ENCODE results near the gene ERBB4. TPM values are rescaled to one million over a fixed set of nuclear protein-coding genes. Genes with fewer than 3 reads are reported as not detected.
"Not testable (repeated sequence)": the region's sequence is repeated elsewhere in the genome, so short reads cannot be mapped to it uniquely, and the experiment has no call there.

Gene ERBB4
- total RNA-seq, 1 donor from 2014 or later, result 0.43 TPM

DNA sequence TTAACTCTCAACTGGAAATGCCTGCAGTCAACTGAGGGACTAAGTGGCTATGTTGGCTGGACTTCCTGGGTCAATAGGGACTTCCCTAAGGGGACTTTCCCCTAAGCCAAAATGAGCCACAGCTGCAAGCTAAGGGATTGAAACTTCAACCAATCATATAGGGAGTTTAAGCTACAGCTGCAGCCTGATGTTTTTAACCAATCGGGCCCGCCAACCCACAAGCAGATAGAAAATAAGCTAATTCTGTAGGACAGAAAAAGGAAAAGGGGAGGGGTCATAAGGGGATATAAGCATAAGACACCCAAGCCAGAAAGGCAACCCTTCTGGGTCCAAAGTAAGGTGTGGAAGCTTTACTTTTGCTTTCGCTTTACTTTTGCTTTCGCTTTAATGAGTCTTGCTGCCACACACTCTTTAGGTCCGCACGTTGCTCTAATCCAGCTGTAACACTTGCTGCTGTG is 927.5 kb downstream of the ERBB4 start:
- DNase-seq (ENCODE audit: low spot score), result no peak

DNA sequence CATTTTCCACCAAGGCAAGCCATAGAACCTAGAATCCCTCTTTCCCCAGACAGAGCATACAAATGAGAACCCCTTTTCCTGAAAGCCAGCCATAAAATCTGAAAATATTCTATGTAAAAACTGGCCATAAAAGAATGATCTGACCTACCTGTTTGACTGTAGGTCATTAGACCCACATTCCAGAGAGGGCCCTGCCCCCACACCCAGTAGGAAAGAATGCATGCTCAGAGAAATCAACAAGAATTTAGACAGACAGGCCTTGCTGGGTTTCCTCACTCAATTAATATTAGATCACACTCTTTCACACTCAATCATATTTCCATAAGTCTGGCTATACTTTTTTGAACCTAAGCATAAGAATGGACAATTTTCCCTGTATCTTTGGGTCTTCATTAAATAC is 929.5 kb downstream of the ERBB4 start:
- DNase-seq (ENCODE audit: low spot score), result no peak

DNA sequence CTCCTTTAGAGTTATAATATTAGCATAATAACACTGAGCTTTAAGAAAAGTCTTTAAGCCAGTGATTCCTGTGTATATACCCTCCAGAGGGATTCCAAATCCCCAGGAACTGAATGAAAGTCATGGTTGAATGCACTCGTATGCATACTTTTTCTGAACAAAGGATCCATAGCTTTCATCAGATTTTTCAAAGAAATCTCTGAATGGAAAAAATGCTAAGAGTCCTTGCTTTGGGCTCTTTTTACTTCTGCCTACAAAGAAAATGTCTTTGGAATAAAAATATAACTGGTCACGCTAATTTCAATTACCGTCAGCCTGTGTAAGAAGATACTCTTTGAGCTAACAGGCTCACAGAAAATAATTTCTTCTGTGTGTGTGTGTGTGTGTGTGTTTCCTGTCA is 939.5 kb downstream of the ERBB4 start:
- DNase-seq (ENCODE audit: low spot score), result no peak

DNA sequence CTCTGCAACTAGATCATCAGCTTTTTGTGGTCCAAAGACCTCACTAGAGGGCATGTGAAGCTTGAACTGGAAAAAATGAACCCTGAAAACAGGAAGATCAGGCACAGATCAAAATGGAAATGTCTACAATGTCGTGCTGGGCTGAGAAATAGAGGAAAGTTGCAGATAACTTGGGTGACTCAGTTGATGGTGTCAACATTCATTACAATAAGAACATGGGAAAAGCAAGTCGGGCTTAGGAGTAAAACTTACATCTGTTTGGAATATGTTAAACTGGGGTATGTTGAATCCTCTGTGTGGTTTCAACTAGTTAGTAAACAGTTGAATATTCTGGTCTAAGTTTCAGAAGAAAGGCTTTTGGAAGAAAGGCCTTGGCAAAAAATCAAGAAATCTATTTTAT is 940.4 kb downstream of the ERBB4 start:
- DNase-seq (ENCODE audit: low spot score), result no peak

DNA sequence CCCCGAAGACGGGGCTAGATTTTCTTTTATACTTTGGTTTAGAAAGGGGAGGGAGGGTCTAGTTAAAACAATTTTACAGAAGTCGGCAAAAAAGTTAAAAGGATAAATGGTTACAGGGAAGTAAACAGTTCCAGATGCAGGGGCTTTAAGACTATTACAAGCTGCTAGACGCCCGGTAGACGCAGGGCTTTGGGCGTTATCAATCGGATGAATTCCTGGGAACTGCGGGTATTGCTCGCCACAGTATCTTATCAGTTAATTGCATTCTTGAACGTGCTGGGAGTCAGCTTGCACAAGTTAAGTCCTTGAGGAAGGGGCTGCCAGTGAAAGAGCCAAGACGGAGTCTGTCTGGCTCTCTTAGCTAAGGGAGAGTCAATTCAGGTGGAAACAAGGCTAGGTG is 946.6 kb downstream of the ERBB4 start:
- DNase-seq (ENCODE audit: low spot score), result not testable (repeated sequence)

DNA sequence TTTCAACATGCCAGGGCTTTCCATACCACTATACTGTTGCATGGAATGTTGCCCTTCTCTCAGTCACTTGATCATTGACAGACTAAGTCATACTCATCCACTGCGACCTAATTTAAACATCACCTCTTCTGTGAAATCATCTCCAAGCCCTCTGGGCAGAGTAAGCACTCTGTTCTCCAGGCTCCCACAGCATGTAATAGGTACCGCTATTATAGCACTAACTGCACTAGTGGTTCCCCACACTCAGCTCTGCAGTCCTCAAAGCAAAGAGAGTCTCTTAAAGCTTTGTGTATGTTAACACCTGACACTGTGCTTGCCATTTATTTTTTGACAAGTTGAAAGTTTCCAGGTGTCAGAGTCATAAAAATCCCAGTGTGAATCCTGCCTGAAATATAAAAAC is 947.2 kb downstream of the ERBB4 start:
- no peak for DNase-seq (ENCODE audit: low spot score)

DNA sequence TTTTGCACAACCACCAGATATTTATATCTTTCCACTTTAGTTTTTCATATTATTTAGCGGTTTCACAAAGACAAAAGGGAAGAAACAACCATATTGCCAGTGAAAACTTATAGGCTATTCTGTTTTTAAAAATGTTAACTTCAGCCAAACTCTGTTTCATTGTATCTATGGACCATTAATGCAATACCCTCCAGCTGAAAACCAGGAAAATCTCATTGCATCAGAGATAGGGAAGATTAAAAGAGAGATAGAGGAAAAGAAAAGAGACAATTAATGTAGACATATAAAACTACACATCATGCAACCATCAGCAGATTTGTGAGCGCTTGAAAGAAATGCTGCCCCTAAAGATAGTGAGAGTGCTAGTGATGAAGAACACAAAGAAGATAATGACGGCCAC is 970.2 kb downstream of the ERBB4 start:
- no peak for DNase-seq (ENCODE audit: low spot score)

DNA sequence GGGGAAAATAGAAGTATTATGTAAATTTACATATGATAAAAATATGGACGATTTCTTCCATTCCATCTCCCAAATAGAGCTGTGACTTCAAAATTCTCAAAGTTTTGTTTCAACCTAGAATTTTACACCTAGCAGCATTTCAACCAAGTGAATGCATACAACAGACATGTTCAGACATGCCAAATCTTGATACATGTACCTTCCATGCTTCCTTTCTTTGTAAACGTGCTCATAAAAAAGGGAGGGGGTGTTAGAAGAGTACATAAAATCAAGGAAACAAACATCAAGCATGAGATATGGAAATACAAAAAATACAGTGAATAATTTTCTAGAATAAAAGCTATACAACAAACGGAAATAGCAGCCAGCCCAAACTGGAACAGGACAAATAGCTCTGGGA is 974.2 kb downstream of the ERBB4 start:
- DNase-seq (ENCODE audit: low spot score), result no peak

DNA sequence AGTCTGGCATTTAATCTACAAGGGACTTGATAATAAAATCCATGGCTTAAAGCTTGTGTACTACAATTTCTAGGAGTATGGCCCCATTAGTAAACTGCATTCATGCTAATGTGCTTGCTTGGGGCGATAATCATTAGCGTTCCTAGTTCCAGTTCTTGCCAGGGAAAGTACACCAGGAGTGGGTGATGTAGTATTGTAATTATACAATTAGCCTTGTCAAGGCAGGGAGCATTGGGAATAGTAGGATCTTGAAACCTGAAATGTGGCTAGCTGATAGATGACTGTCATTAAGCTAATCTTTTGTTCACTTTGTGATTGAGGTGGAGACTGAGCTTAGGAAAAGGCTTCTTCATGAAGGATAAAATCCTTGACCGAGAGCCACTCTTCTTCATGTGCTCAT is 993.0 kb downstream of the ERBB4 start:
- DNase-seq (ENCODE audit: low spot score), result no peak

DNA sequence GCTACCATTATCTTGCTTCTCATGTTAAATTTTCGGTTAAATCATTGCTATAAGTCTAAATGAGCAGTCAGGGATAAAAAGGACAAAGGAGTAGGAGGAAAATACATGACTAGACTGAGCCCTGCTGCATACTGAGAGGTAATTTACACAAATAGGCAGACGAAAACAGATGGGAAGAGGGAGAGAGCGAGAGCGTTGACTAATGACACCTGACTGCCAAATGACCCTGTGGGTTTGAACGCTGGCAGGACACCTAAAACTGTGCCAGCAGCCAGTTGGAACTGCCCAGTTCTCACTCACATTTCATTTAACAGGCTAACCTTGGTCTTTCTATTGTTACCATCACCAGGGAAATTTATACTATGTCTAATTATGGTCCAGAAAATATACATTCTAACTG is 1004.0 kb downstream of the ERBB4 start:
- no peak for DNase-seq (ENCODE audit: low spot score)

DNA sequence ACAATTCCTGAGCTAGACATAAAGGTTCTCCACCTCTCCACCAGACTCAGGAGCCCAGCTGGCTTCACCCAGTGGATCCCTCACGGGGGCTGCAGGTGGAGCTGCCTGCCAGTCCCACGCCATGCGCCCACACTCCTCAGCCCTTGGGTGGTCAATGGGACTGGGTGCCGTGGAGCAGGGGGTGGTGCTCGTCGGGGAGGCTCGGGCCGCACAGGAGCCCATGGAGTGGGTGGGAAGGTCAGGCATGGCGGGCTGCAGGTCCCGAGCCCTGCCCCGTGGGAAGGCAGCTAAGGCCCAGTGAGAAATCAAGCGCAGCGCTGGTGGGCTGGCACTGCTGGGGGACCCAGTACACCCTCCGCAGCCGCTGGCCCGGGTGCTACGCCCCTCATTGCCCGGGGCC is 1014.4 kb downstream of the ERBB4 start:
- not testable (repeated sequence) for DNase-seq (ENCODE audit: low spot score)

DNA sequence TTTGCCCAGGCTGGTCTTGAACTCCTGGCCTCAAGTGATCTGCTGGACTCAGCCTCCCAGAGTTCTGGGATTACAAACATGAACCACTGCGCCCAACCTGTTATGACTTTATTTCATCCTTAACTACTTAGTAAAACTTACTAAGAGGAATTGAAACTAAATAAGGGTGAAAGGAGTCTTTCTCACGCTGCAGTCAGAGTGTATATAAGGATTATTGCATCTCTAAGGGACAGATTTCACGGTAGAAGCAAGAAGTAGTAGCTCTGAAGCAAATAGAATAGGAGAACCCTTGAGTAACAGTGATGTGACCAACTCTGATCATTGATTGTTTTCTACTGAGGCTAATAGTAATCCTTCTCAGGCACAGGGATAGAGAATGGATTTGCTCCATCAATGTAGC is 1022.1 kb downstream of the ERBB4 start:
- no peak for DNase-seq (ENCODE audit: low spot score)

DNA sequence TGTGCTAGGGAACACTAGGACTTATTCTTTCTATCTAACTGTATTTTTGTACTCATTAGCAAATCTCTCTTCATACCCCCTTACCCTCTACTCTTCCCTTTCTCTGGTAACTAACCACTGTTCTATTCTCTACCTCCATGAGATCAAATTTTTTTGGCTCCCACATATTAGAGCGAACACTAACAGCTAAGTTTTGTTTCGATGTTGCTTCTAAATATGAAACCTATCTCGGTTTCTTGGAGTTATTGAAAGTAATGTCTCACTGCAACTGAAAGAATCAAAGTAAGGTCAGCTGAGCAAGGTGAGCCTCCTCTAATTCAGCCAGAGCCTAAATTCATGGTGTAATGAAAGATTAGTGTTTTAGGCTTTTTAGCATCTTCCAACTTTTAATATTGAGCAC is 1024.6 kb downstream of the ERBB4 start:
- DNase-seq (ENCODE audit: low spot score), result no peak

DNA sequence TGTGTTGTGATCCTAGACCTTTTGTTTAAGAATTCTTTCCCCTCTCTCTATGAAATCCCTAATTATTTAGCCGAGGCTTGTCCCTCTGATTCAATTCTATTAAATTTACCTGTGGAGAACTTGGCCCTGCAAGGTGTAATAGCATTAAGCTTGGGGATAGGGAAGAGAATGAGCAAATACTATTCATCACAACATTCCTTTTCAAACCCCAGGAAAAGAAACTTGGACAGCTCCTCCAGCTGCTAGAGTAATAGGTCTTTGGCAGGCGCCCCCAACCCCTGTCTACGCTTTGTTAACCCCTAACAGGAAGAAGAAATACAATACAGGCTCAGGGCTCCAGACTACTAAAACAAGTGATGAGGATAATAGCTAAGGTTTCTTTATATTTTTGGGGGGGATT is 1025.2 kb downstream of the ERBB4 start:
- no peak for DNase-seq (ENCODE audit: low spot score)

DNA sequence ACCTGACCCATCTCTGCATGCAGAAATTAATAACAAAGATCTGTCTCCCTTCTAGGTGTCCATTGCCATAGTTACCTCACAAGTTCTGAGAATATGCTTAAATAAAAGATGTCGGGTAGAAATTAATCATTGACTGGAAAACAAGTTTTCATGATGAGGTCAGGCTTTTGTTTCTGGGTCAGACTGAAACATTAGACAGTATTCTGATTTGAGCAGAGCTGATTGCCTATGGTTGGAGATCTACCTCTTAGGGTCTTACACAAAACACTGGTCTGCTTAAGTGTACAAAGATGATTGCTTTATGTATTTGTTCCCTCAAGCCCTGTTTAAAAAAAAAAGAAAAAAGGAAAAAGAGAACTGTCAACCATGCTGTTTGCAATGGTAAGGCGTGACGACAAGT is 1025.8 kb downstream of the ERBB4 start:
- no peak for DNase-seq (ENCODE audit: low spot score)

DNA sequence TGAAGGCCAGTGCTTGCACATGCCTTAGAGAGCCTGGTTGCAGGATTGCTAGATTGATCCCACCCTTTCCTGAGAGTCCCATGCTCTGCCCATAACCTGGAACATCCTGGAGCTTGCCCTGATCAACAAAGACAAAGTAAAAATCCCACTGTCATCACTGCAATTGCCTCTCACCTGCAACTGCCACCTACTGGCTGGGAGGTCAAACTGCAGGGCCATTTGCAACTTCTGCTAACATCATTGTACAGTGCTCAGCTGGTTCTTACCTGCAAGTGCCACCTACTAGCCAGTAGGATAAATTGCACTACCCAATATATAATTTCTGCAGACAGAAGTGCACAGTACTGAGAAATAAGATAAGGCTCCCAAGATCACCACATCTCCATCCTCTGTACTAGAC is 1034.7 kb downstream of the ERBB4 start:
- no peak for DNase-seq (ENCODE audit: low spot score)

DNA sequence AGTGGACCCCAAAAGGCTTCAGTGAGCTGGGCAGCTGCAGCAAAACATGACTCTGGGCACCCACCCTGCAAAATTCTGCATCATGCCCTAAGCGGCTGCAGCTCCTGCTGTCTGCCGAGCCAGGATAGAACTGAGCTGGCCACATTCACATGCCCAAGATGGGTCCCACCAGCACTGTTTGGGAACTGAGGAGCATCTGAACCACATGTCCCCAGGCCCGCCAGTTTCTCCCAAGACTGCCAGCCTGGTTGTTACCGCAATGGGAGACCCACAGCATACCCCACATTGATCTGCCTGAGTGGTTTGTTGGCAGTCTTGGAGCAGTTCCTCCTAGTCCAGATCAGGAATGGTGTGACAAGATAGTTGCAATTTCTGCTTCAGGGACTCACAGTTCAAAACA is 1035.4 kb downstream of the ERBB4 start:
- no peak for DNase-seq (ENCODE audit: low spot score)

DNA sequence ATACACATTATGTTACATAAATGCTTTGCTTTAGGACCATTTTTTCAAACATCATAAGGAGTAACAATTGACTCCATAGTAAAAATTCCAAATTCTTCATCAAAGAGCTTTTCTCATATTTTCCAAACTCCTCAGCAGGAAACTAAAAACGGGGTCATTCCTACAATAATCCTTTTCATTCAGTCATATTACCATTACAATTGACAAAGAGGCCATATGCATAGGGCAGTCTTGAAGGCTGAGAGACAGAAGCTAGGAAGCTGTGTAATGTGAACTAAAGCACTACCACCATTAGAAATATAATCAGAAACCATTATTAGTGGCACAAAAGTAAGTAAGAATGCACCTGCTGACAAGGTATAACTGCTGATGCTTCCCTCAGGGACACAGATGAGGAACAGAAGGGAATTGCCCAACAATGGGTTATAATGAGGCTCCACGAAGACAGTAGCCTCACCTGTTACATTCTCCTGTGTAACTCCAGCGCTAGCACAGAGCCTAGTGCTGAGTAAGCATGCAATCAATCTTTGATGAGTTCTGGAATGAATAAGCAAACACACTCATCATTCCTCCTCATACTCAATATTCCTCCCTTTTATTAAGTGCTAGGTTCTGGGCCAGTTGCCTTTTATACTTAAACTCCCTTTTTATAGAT is 1039.9 kb downstream of the ERBB4 start:
- no peak for DNase-seq (ENCODE audit: low spot score)

DNA sequence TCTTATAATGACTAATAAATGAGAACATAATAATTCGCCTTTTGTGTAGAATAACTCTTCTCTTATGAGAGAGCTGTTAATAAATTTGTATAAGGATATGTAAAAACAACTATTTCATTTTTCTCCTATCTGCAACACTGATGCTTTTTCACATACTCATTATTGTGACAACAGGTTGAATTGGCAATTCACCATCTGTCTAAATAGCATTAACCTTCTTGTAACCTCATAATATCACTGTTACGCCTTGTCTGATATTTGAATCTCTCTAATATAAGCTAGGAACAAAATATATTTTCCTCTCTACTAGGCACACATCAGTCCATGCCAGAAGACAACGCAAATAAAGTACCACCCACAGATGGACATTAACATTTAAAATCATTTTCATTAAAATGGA is 1043.3 kb downstream of the ERBB4 start:
- DNase-seq (ENCODE audit: low spot score), result no peak

DNA sequence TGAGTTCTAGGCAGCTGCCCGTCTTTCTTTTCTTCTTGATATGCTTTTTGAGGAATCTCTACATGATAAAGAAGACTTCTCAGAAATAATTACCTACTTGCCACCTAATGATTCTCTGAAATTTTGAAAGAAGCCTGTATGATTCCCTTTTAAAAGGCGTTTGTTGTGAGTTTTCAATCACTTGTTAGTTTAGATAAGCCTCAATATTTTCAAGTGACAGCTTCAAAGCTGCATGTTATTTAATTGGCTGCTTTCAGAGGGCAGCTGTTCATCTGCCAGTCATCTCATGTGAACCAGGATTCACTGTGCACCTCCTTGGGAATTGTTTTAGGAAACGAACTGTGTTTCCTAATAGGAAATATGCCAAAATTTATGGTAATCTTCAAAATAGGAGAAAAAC is 1044.1 kb downstream of the ERBB4 start:
- DNase-seq (ENCODE audit: low spot score), result no peak

DNA sequence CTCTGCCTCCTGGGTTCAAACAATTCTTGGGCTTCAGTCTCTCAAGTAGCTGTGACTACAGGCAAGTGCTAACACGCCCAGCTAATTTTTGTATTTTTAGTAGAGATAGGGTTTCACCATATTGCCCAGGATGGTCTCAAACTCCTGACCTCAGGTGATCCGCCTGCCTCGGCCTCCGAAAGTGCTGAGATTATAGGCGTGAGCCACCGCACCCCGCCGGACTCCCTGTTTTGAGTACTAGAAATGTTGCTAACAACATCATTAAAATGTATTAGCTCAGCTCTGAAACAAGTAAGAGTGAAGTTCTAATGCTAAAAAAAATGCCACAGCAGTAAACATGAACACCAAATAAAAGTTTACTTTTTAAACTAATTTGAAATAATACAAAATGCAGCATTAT is 1044.5 kb downstream of the ERBB4 start:
- DNase-seq (ENCODE audit: low spot score), result no peak

DNA sequence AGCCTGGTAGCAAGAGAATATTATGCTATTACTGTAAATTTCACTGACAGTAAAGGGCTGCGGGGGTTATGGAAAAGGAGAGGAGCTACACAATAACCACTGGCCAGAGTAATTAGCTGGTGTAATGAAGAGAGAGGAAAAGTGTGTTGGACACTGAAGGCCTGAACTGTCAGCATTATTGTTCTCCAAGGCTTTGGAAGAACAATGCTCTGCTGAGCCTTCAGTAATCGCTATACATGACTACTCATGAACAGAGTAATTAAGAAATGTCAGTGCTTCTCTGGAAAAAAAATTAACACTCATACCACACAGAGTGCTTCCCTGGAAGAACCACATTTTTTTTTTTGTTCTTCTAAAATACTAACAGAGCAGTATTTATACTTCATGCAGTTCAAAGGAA is 1050.9 kb downstream of the ERBB4 start:
- no peak for DNase-seq (ENCODE audit: low spot score)

DNA sequence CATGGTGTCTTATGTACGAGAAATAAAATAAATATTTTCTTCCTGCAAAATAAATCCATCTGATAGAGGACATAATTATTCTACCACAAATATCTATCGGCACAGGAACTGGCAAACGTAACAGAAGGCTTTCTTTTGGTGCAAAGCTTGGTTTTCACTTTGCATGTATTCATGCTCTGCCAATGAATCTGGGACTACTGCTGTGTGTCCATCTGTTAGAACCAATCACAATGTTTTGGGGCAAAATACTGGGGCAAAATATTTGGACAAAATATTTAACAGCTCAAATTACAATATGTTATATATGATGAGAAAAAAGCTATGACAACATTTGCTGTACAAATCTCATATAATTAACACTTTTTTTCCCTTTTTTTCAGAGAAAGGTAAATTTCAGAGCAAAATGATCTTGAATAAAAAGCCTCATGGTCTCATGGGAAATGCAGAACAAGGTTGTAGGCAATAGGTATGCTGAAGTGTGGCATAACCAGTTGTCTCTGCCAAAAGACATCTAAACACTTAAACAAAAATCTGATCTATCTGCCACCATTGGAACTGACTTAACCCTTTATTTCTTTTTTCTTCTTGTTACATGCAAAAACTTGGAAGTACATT is 1059.0 kb downstream of the ERBB4 start:
- no peak for DNase-seq (ENCODE audit: low spot score)
